H54 (cell line): ENCODE results near the gene ZDHHC1.

Experiments used
- DNase-seq: peaks from one replicate; pipeline ENCODE4 v3.0.0; 2011; ENCODE audit warnings: low spot score, mixed read lengths; ENCODE audit not compliant: insufficient read length
- FAIRE-seq: peaks from 3 replicates; lab custom pipeline; 2011; peaks lifted over from hg19 to GRCh38; lab: Jason Lieb, UNC
- POLR2A ChIP-seq: IDR thresholded peaks from 2 replicates; pipeline ENCODE4 v1.6.1; 2011; ENCODE audit warnings: low read depth, mild to moderate bottlenecking, low read length

ZDHHC1 gene, protein sequence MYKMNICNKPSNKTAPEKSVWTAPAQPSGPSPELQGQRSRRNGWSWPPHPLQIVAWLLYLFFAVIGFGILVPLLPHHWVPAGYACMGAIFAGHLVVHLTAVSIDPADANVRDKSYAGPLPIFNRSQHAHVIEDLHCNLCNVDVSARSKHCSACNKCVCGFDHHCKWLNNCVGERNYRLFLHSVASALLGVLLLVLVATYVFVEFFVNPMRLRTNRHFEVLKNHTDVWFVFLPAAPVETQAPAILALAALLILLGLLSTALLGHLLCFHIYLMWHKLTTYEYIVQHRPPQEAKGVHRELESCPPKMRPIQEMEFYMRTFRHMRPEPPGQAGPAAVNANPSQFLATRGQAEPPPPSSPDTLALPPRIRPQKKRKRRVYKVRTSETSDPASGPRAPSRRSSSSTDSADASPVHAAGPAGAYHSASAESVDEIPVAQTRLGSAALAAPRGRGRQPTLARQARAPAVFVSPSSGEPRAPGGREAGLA

GRCh38 chr16:67415872-67416793, at the start of gene ZDHHC1:
TSS of gene ZDHHC1 (minus strand) at chr16:67416477. CDS start at chr16:67407775, 8,702 bp downstream.
- no peak for FAIRE-seq

DNA sequence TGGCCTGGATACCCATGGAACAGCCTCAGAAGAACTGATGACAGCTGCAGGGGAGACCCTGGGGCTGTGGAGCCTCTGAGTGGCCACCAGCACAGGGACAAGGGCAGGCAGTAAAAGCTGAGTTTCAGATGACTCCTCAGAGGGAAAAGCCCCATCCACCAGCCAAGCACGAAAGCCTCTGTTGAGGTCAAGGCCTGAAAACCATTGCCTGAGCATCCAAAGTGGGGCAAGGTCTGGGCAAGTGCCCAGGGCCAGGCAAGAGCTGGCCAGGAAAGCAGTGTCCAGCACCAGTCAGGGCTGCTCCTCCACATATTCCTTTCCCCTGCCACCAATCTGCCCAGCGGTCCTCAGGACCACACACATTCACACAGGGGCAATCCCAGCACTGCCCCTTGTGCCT, 48.3 kb upstream of the ZDHHC1 start:
- no peak for DNase-seq
- FAIRE-seq = no peak
- no peak for TF ChIP-seq POLR2A

More at GRCh38 chr16:67415872-67416793, at the start of gene ZDHHC1:
- peak; percentile 74 for DNase-seq
- 0 out of 2 replicates have a peak, but pooled peaks have one; percentile 30 for TF ChIP-seq POLR2A

DNA sequence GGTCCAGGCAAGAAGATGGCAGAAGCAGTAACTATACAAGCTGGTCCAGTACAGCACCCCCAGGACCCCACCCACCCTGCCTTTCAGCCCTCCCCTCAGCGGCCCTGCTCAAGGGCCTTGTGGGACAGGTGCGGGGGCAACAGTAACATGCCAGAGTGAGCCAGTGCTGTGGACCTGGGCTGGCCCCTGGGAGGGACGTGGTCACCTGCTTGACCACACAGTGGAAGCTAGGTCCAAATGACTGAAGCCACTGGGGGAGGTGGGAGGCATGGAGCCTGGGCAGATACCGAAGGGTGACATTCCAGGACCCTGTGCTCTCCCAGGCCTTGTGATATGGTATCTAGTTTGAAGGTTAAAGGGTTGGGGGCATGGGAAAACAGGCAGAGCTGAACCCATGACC, 47.4 kb upstream of the ZDHHC1 start:
- TF ChIP-seq POLR2A = no peak
- FAIRE-seq = no peak
- DNase-seq = no peak

GRCh38 chr16:67463059-67463458, 46.8 kb upstream of the ZDHHC1 start:
- TF ChIP-seq POLR2A = no peak
- no peak for FAIRE-seq
- no peak for DNase-seq

DNA sequence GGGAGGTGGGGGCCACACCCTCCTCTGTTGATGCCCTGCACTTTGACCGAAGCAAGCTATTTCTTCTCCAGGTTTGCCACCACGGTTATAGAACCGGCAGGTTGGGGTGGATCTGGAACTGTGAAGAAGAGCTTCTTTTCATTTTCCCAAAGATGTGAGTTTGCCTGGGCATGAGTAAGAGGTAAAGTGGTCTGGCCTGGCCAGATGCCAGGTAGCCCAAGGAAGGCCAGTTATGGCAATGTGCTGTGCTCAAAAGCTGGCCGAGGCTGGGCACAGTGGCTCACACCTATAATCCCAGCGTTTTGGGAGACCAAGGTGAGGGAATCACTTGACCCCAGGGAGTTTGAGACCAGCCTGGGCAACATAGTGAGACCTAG, 46.0 kb upstream of the ZDHHC1 start:
- FAIRE-seq = no peak

DNA sequence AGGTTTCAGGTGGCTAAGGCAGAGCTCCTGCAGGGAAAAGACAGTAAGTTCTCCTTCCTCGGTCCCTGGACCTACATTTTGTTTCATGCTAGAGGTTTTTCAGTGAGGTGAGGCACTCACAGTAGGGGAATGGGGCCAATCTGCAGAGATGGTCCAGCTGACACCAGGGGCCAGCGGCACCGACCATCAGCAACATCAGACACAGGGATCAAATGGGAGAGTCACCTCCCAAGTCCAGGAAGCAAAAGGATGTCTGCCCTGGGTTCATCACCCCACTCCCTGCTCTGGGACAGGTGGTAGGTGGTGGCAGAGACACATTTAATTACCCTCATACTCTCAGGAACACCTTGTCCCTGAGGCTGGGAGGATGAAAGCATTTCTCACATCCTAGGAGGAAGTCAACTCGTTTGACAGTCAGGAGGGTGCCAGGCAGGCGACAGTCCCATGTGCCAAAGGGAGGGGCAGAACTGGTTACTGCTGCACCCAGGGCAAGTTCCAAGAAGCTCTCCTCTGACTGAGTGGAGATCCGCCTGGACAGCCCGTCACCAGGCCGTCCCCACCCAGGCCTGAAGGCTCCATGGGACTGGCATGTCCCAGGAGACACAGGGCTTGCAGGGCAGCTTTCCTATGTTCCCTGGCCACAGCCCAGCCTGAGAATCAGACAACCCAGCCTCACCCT, 45.5 kb upstream of the ZDHHC1 start:
- FAIRE-seq = no peak
- TF ChIP-seq POLR2A = no peak
- no peak for DNase-seq

More for the DNA sequence above, 46.0 kb upstream of the ZDHHC1 start:
- DNase-seq = no peak
- TF ChIP-seq POLR2A = no peak

DNA sequence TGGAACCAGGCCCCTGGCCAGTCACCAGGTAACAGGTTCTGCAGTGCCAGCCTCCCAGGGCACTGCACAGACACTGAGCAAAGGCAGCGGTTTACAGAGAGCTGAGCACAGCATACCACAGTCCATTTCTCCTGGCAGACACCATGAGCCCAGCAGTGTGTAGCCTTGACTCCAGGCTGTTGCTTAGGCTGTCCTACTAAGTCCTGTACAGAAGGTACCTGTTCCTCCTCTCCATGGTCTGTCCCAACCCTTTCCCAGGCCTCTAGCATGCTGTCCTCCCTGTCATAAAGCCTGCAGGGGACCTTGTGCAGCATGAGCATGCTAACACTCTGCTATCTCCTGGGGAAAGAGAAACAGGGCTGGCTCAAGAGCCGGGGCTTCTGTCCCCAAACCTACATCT, 44.7 kb upstream of the ZDHHC1 start:
- TF ChIP-seq POLR2A = no peak

DNA sequence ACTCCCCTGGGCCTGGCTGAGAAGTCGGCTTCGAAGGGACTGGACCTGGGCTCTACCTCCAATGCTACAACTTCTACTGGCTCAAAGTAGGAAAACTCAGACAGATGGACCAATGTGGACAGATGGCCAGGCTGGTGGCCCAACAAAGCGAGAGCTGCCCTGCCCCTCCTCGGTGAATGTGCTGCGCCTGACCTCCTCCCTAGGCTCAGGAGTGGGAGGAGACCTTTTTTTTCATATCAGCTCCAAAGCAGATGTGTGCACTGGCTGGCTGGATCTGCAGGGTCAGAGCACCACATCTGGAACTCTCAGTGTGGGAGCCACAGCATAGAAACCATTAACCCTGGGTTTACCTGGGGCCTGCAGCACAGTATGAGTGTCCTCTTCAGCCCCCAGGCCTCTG, 43.9 kb upstream of the ZDHHC1 start:
- FAIRE-seq = no peak
- no peak for DNase-seq
- no peak for TF ChIP-seq POLR2A

More for the DNA sequence above, 44.7 kb upstream of the ZDHHC1 start:
- DNase-seq = no peak
- no peak for FAIRE-seq

DNA sequence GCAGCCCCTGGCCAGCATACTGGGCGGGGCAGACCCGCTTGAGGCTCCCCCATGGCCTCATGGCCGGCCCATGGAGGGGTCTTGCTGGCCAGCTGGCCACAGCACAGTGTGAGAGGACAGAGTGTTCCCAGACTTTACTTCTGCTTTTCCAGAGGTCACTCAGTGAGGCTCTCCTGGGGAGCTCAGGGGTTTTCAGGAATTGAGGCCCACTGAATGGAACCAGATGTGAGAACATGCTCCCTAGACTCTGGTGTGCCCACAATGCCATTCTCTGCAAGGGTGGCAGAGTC, 43.5 kb upstream of the ZDHHC1 start:
- no peak for TF ChIP-seq POLR2A
- FAIRE-seq (no peak), DNase-seq (no peak)

DNA sequence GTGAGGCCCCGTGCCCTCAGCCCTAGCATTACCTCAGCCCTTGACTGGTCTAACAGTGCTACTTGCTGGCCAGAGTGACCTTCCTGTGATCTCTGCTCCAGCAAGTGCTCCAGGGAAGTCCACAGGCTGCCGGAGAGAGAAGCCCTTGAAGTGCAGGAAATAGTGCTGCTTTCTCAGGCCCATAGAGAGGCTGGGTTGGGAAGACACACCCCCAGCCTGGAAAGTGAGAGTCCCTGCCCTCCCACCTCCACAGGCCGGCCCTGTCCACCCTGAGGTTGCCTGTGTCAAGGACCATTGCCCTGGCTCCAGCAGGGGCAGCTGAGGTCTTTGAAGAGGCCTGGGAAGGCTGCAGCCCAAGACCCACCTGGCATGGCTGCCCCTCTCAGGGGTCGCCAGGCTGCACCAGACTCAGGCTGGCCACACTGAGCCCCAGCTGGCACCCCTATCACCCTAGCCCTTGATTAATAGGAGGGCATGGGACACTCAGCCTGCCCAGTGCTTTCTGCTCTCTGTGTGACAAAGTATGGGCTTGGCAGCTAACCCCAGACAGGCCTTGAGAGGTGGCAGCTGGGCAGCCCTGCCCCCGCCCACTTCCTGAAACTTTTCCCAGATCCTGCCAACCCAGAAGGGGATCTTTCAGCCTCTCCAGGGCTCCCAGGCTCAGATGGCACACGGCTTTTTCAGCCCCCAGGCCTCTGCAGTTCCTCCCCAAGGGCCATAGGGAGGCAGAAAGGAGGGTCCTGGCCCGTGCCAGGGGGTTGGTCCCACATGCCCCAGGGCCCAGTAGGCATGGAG, 43.0 kb upstream of the ZDHHC1 start:
- FAIRE-seq (no peak), DNase-seq (no peak)
- no peak for TF ChIP-seq POLR2A

DNA sequence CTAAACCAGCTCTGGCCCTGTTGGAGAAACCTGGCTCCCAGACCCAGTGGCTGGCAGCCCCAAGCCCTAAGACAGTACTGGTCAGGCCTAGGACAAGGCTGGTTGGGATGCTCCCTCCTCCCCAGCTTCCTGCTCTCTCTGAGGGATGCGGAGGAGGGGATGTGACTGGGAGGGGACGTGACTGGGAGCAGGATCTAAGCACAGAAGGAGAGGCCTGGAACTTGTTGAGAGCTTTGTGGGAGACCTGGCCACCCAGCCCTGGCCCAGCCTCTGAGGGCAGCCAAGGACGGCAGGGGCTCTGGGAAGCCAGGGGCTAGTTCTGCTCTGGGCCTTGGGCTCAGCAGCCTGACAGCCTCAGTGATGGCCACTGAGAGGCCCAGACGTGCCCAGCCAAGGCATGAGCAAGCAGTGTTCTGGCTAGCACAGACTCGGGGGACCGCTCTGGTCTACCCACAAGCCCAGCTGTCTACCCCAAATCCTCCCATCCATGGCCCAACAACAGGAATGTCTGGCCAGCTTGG, 41.9 kb upstream of the ZDHHC1 start:
- FAIRE-seq = no peak
- no peak for DNase-seq
- no peak for TF ChIP-seq POLR2A

DNA sequence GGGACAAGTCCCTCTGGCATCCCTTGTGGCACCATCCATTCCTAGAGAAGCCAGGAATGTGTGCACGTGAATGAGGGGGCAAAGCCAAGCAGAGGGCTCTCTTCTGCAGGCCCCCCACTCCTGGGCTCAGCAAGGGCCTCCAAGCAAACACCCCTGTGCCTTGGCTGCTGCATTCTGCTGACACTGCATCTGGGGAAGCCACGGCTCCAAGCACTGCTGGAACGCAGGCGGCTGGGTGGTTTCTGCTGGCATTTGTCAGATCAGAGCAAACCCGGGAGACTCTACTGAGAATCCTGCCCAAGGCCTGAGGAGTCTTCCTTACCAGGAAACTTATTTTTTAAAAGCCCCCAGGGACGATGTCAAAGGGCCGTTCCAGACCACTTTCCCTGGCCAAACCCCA, 41.3 kb upstream of the ZDHHC1 start:
- no peak for TF ChIP-seq POLR2A
- no peak for FAIRE-seq
- no peak for DNase-seq

DNA sequence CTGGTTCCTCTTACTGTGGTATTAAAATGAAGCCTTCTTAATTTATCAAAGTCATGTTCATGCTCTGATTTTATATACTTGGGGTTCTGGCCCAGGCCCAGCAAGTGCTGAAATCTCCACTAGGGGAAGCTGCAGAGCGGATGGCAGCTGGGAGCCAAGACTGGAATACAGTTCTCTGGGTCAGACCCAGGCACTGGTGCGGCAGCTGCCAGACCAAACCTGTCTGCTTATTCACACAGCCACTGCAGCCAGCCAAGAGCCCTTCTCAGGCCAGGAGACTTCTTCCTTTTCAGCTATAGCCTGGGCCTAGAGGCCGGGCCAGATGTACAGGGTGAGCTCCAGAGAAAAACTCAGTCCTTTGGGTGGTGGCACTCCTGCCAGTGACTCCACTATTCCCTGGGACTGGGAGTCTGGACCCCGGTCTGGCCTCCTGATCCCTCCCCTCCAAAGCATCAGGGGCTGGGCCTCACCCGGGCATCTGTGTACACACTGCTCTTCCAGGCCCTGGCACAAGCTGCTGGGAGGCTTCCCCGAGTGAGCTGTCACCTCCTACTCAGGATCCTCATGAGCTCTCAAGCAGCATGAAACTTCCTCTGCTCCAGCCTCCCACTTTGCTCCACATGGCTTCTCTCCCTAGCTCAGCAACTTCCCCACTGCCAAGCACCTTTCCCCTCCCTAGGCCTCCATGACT, 40.3 kb upstream of the ZDHHC1 start:
- no peak for TF ChIP-seq POLR2A
- FAIRE-seq = no peak
- DNase-seq = no peak
